ENCODE data around the gene KAT6B. TPM values are rescaled to one million over a fixed set of nuclear protein-coding genes. Genes with fewer than 3 reads are reported as not detected.

The KAT6B gene
- total and polyA plus RNA-seq, 2 of the 8 experiments (the other 6 are each of a cell fraction or from before 2014, with no cell fraction given), result 7.3 to 30.8 TPM

DNA sequence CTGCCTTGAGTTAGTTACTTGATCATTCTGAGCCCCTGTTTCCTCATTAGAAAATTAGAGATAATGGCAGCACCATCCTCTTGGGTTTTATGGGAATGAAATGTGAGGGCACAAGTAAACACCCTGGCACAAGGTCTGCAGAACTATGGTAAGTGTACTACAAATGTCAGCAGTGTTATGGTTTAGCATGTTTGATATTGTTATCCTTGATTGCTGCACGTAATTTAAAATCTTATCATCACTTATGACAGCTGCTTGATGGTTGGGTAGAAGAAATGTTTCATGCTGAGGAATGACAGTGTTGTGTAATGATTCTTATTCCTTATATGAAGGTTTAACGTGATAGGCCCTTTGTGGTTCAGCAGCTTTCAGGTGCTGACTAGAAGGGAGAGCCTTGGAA is 134.3 kb downstream of the KAT6B start (continued):
- TF ChIP-seq CBX8 (IDR thresholded peaks at IDR 0.05; ENCODE audit: borderline replicate concordance, low read depth, low read length) (no peak), GTF2F1 (IDR thresholded peaks at IDR 0.05; ENCODE audit: borderline replicate concordance, low read depth, low read length) (no peak), RXRA (IDR thresholded peaks at IDR 0.05; ENCODE audit: insufficient read depth, low read depth, low read length) (no peak), EP300 (IDR thresholded peaks at IDR 0.05; ENCODE audit: borderline replicate concordance in 1 of 2, low read depth in 2 of 2, low read length in 2 of 2) (no peak), MAFK (IDR thresholded peaks at IDR 0.05; ENCODE audit: low read depth, low read length) (no peak), EGR1 (IDR thresholded peaks at IDR 0.05; ENCODE audit: borderline replicate concordance, low read depth, low read length) (no peak), TEAD4 (IDR thresholded peaks at IDR 0.05; ENCODE audit: low read depth, low read length) (no peak)

Measured in H1 (cell line).